Mucosa of descending colon (tissue), 3 donors: ENCODE measurements around the gene PPIB. TPM values are rescaled to one million over a fixed set of nuclear protein-coding genes. Genes with fewer than 3 reads are reported as not detected.

Experiments
- ATAC-seq: fragments of 200-7000 bp; cut with Tn5 transposase; one replicate; pipeline ENCODE4 v1.9.1; 2020; ENCODE audit warnings: mild to moderate bottlenecking, moderate library complexity
- DNase-seq, 3 donors: peaks; one replicate each; pipeline ENCODE4 v3.0.0-alpha.2; 2020
- H3K36me3 ChIP-seq: fragments of 200-600 bp; one replicate; pipeline ENCODE4 v1.8.0; 2021; ENCODE audit warnings: low read depth, mild to moderate bottlenecking
- H3K4me1 ChIP-seq: fragments of 200-600 bp; one replicate; pipeline ENCODE4 v1.8.0; 2021; ENCODE audit warnings: low read depth, mild to moderate bottlenecking
- H3K4me3 ChIP-seq: fragments of 200-600 bp; one replicate; pipeline ENCODE4 v1.8.0; 2021; ENCODE audit warnings: mild to moderate bottlenecking
- H3K9me3 ChIP-seq: fragments of 200-600 bp; one replicate; pipeline ENCODE4 v1.8.0; 2021; ENCODE audit warnings: mild to moderate bottlenecking
- intact Hi-C, 2 donors: fragments of 100-400 bp; cut with DNase I in 1 of 2; cut with micrococcal nuclease in 1 of 2; formaldehyde crosslinking; loops; one replicate each; pipeline versions ENCODE4 v1.11.0 to v1.11.1; 2022; cut with DNase I, micrococcal nuclease
- total RNA-seq, 3 donors: library from RNA; stranded (reverse); fragmentation: NEBNext Ultra II Directional in 2 of 3; extraction: Animal tissue kit (Norgen Biotek cat#: 25700) in 2 of 3; gene quantifications; one replicate each; pipeline versions ENCODE4 v1.2.1 to v1.2.4, GENCODE V29; 2021 to 2023
- TF ChIP-seq, protein P1 (sequence below): fragments of 200-600 bp; IDR thresholded peaks from one replicate; pipeline ENCODE4 v1.8.0; 2022; ENCODE audit warnings: antibody characterized with exemption, mild to moderate bottlenecking
- donor health status: DM: no; HTN: no; CAD: no; lungs with moderate emphysema.
- donor health status: DM: no; HTN: no; CAD: no.
- donor health status: DM: no; HTN: yes; CAD: no.

The PPIB gene
- total RNA-seq, 3 donors from 2014 or later, result 207 to 396 (median 239) TPM

DNA sequence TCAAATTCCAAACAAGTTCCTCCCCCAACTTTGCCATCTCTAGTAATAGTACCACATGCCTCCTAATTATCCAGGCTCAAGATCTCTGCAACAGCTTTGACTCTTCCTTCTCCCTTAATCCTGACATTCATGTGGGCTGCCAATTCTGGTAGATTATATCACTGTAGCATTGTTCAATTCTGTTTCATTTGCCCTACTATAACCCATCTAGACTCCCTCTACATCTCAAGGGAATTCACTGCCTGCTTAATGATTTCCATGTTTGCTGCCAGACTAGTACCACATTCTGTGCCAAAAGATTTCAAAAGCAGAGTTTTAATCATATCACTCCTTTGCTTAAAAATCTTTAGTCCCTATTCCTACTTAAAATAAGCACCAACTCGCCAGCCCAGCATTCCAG lies 34.6 kb upstream of the PPIB start:
- H3K4me1 ChIP-seq, result no peaks in the 10 kb centered on the region
- ATAC-seq, result no peak
- TF ChIP-seq, protein P1, sequence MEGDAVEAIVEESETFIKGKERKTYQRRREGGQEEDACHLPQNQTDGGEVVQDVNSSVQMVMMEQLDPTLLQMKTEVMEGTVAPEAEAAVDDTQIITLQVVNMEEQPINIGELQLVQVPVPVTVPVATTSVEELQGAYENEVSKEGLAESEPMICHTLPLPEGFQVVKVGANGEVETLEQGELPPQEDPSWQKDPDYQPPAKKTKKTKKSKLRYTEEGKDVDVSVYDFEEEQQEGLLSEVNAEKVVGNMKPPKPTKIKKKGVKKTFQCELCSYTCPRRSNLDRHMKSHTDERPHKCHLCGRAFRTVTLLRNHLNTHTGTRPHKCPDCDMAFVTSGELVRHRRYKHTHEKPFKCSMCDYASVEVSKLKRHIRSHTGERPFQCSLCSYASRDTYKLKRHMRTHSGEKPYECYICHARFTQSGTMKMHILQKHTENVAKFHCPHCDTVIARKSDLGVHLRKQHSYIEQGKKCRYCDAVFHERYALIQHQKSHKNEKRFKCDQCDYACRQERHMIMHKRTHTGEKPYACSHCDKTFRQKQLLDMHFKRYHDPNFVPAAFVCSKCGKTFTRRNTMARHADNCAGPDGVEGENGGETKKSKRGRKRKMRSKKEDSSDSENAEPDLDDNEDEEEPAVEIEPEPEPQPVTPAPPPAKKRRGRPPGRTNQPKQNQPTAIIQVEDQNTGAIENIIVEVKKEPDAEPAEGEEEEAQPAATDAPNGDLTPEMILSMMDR, result no peak
- no peaks in the 10 kb centered on the region for H3K9me3 ChIP-seq
- DNase-seq, result no peak
- H3K36me3 ChIP-seq, result no peaks in the 10 kb centered on the region
- intact Hi-C loops, result no loop called here
- H3K4me3 ChIP-seq, result no peak overlapping the region

DNA sequence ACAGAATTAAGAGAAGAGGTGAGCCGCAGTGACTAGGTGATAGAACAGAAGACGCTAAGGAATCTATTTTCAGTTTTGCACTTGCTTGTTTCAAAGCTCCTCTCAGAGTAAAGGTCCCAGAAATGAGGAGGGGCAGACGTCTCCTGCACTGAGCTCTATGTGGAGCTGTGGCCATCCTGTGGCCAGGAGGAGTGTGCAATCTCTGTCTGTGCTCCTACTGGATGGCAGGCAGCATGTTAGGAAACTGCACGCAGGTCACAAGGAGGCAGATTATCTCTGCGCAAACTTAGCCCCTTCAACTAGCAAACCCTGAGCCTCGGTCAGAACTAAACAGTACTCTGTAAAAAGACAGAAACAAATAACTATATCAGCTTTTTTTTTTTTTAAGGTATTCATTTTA lies 31.1 kb upstream of the PPIB start:
- TF ChIP-seq, protein P1, result no peak
- ATAC-seq (no peak), DNase-seq (no peak)
- Histone ChIP-seq H3K9me3 (no peaks in the 10 kb centered on the region), H3K36me3 (no peaks in the 10 kb centered on the region), H3K4me3 (no peak overlapping the region), H3K4me1 (no peaks in the 10 kb centered on the region)
- intact Hi-C loops, result no loop called here

DNA sequence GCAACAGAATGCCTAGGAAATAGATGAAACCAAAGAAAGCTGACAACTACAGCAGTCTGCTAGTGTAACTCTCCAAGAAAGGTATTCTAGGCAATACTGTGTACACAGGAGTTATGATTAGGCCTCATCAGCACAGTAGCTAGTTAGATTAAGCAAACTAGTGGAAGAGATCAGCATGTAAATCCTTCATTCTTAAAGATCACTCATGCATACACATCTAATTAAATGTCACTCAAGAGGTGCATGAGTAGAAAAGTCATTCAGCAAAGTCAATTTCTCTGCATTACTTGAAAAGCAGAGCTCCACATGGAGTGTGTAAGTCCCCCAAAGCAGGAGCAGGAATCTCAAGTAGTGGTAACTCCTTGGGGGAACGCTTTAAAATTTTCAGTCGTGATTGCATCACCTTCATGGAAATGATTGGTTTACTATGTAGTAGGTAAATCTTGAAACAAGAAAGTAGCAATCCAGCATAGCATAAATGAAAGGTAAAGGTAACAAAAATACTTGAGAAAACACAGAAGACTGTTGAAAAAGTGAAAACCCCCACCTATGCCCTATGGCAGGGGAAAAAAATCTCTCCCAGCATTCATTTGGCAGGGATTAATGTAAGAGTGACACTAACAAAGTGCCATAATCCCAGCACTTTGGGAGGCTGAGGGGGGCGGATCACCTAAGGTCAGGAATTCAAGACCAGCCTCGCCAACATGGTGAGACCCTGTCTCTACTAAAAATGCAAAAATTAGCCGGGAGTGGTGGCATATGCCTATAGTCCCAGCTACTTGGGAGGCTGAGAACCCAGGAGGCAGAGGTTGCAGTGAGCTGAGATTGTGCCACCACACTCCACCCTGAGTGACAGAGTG lies 29.4 kb upstream of the PPIB start:
- ATAC-seq, result no peak
- no peaks in the 10 kb centered on the region for H3K36me3 ChIP-seq
- no peaks in the 10 kb centered on the region for H3K4me1 ChIP-seq
- no peak overlapping the region for H3K4me3 ChIP-seq
- no peaks in the 10 kb centered on the region for H3K9me3 ChIP-seq
- intact Hi-C loops, result no loop called here
- no peak for DNase-seq
- TF ChIP-seq, protein P1, result no peak

DNA sequence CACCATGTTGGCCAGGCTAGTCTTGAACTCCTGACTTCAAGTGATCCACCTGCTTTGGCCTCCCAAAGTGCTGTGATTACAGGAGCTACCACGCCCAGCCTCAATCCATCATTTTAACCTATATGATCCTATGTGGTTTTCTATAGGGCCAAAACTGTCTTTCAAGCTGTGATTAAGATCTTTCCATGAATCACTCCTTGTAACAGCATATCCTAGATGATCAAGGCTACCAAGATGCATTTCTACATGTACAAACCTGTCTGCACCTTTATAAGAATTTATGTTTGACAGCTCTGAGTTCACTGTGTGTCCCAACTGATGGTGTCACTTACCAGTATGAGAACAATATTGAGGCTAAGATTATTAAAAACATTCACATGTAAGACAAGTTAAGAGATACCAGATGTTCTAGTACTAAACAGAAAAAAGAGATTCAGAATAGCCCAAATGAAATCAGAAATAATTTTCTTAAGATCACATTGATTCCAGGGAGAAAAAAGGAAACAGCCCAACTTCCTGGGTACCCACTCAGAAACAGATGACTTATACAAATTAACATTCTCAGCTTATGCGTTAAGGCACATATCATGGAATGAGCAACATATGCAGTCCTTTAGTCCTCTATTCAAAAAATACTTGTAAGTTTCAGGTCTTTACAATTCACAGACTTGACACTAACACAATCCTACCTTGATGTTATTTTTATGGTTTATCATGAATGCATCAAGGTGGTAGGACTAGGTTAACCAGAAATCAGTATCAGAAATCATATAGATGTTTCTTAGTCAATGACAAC lies 24.8 kb upstream of the PPIB start:
- Histone ChIP-seq H3K4me1 (no peaks in the 10 kb centered on the region), H3K4me3 (no peak overlapping the region), H3K9me3 (no peaks in the 10 kb centered on the region), H3K36me3 (no peaks in the 10 kb centered on the region)
- intact Hi-C loops, result no loop called here
- TF ChIP-seq, protein P1, result no peak
- no peak for ATAC-seq
- DNase-seq, result no peak

DNA sequence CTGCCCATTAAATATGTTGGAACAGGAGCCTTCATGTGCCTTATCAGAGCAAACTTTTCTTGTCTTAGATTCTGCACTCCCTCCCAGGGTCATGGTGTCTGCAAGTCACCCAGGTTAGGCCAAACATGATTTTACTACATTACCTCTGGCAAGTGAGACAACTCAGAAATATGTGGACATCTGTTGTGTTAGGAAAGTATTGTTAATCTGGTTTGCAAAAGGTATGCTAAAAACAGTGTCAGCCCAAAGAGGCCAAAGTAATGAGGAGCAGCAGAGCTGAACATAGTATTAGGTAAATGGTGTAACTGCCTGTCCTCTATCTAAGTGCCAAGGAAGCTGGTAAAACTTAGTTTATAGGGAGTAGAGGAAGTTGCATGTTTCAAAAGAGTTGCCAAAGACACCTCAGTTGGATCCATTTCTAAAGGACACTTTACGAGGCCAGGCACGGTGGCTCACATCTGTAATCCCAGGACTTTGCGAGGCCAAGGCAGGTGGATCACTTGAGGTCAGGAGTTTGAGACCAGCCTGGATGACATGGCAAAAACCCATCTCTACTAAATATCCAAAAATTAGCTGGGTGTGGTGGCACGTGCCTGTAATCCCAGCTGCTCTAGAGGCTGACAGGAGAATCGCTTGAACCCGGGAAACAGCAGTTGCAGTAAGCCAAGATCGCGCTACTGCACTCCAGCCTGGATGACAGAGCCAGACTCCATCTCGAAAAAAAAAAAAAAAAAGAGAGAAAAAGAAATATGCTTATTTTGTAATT lies 22.5 kb upstream of the PPIB start:
- H3K4me1 ChIP-seq, result no peaks in the 10 kb centered on the region
- H3K4me3 ChIP-seq, result no peak overlapping the region
- DNase-seq, result no peak
- intact Hi-C loops, result no loop called here
- no peaks in the 10 kb centered on the region for H3K9me3 ChIP-seq
- no peak for ATAC-seq
- no peaks in the 10 kb centered on the region for H3K36me3 ChIP-seq
- TF ChIP-seq, protein P1, result no peak
